Large intestine (tissue), 3 donors: ENCODE results near the gene MYOCD. TPM values are rescaled to one million over a fixed set of nuclear protein-coding genes. Genes with fewer than 3 reads are reported as not detected.

Experiments used
- DNase-seq, 2 donors: peaks; one replicate each; pipeline versions ENCODE4 v3.0.0 to v3.0.0-alpha.2; 2013
- H3K27ac ChIP-seq: one replicate; pipeline ENCODE4 v1.5.1; 2013; ENCODE audit warnings: low read length
- H3K27me3 ChIP-seq: 2 replicates; pipeline ENCODE4 v1.6.1; 2013; ENCODE audit warnings: low read length; ENCODE audit not compliant: control insufficient read depth, insufficient read depth
- H3K36me3 ChIP-seq: 2 replicates; pipeline ENCODE4 v1.6.1; 2013; ENCODE audit warnings: low read length; ENCODE audit not compliant: control insufficient read depth, insufficient read depth
- H3K4me1 ChIP-seq: one replicate; pipeline ENCODE4 v1.6.1; 2013; ENCODE audit warnings: low read length; ENCODE audit not compliant: control insufficient read depth, insufficient read depth
- H3K4me3 ChIP-seq: one replicate; pipeline ENCODE4 v1.5.1; 2013; ENCODE audit warnings: low read length
- H3K9me3 ChIP-seq: one replicate; pipeline ENCODE4 v1.6.1; 2013; ENCODE audit warnings: mild to moderate bottlenecking, low read depth, low read length, moderate library complexity; ENCODE audit not compliant: control insufficient read depth
- WGBS: methylation state at CpG from one replicate; pipeline ENCODE4 v1.1.5; 2013; ENCODE audit warnings: low lambda C conversion rate; ENCODE audit not compliant: insufficient coverage; 5-methylcytosine and 5-hydroxymethylcytosine counted together
- polyA plus RNA-seq: library from polyadenylated mRNA; unstranded; fragments of 120-200 nt; gene quantifications from one replicate; pipeline ENCODE4 v1.2.1, GENCODE V29; 2013

The MYOCD gene
- polyA plus RNA-seq, 1 donor = 12.2 TPM

DNA sequence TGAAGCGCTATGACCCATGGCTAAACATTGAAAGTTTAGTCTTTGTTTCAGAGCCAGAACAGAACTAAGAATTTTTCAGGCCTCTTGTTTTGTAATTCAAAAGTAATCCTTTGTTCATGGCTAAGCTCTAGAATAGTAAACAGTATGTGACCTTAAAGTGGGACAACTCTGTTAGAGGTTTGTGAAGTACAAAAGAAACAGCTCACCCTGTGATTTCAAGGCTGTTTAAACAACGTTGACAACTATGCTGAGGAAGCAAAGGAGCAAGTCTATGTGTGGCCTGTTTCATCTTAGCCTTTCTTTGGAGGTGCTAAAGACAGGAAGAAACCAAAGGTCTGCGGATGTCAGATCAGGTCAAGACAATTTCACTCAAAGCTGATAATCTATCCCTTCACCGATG lies 40.4 kb downstream of the MYOCD start:
- Histone ChIP-seq H3K27me3 (no peaks in the 10 kb centered on the region), H3K4me3 (no peak overlapping the region), H3K4me1 (no peaks in the 10 kb centered on the region), H3K36me3 (no peaks in the 10 kb centered on the region), H3K27ac (no peak overlapping the region), H3K9me3 (no peaks in the 10 kb centered on the region)
- DNase-seq = no peak
- no CpG with 5 or more reads among the region's 4 CpGs for WGBS

DNA sequence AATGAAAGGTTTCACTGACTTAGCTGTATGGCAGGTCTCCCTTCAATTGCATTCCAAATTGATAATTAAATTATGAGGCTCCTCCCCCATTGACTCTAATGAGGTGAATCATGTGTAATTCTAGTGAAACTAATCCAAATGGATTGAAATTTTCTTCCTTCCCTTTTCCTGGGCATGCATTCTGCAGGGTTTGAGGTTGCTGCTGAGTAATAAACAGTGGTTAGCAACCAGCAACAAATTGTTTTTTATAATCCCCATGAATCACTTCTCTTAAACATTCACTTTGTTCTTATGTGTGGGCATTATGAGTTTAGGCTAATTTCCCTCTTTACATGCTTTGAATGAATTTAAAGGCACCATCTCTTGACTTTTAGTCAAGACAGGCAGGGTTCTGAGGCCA lies 43.4 kb downstream of the MYOCD start:
- H3K4me1 ChIP-seq = no peaks in the 10 kb centered on the region
- no peaks in the 10 kb centered on the region for H3K9me3 ChIP-seq
- H3K36me3 ChIP-seq = no peaks in the 10 kb centered on the region
- no peak overlapping the region for H3K4me3 ChIP-seq
- no peaks in the 10 kb centered on the region for H3K27me3 ChIP-seq
- DNase-seq = no peak
- H3K27ac ChIP-seq = no peak overlapping the region

DNA sequence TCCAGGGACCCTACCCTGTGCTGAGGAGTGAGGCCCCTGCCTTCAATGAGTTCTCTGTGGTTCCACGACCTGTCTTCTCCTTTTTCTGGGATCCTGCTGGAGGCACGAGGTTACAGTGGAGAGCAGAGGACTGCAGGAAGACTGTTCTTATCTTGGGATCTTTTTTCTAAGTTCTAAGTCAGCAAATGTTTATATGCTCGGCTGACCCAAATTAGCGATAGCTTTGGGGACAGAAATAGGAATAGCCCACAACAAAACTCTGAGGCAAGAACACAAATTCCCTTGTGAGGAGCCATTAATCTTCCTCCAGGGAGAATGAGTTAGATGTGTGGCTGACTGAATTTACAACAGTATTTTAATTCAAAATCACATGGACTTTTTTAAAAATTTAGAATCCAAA lies 46.7 kb downstream of the MYOCD start:
- H3K36me3 ChIP-seq = no peaks in the 10 kb centered on the region

DNA sequence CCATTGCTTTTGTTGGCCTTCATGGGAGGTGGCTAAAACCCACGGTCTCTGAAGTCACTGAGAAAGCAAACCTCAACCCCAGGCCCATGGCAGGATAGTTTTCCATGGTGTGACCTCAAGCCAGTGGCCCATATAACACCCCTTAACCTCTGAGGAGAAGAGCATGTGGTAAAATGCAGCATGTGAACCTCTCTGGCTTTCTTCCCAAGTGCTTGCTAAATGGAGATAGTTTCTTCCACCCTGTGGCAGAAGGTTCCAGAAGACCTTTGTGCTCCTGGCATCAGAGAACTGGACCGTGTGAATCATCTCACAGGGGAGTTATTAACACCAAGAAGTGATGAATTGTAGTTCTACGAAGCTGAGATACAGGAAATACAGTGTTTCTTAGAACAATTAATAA lies 47.3 kb downstream of the MYOCD start:
- Histone ChIP-seq H3K36me3 (no peaks in the 10 kb centered on the region), H3K27ac (no peak overlapping the region), H3K4me1 (no peaks in the 10 kb centered on the region), H3K9me3 (no peaks in the 10 kb centered on the region), H3K27me3 (no peaks in the 10 kb centered on the region), H3K4me3 (no peak overlapping the region)
- DNase-seq = no peak
- WGBS = no CpG with 5 or more reads among the region's 3 CpGs

More for the DNA sequence above, 46.7 kb downstream of the MYOCD start:
- WGBS = no CpG with 5 or more reads among the region's 4 CpGs
- Histone ChIP-seq H3K9me3 (no peaks in the 10 kb centered on the region), H3K27ac (no peak overlapping the region), H3K4me3 (no peak overlapping the region), H3K4me1 (no peaks in the 10 kb centered on the region), H3K27me3 (no peaks in the 10 kb centered on the region)
- DNase-seq = no peak

DNA sequence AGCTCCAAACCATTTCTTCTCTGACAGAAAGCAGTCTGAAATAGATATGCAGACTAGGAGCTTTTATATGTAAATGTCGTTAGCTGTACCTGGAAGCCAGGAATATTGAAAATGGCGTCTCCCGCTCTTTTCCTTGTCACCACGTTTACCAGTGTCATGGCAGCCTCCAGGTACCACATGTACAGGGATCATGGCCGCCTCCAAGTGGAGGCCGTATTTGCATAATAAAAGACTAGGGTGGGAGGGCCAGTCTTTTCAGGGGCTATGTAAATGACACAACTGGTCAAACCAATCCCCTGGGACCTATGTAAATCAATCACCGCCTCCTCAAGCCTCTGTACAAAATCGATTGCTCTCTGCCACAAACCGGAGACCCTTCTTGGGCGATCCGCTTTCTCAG lies 54.3 kb downstream of the MYOCD start:
- no peak overlapping the region for H3K4me3 ChIP-seq
- H3K9me3 ChIP-seq = no peaks in the 10 kb centered on the region
- no peaks in the 10 kb centered on the region for H3K27me3 ChIP-seq
- H3K4me1 ChIP-seq = peaks cover 5% of the 10 kb centered on the region
- 100% methylated on average over 5 of the region's 11 CpGs for WGBS
- no peaks in the 10 kb centered on the region for H3K36me3 ChIP-seq
- H3K27ac ChIP-seq = no peak overlapping the region
- DNase-seq = no peak

DNA sequence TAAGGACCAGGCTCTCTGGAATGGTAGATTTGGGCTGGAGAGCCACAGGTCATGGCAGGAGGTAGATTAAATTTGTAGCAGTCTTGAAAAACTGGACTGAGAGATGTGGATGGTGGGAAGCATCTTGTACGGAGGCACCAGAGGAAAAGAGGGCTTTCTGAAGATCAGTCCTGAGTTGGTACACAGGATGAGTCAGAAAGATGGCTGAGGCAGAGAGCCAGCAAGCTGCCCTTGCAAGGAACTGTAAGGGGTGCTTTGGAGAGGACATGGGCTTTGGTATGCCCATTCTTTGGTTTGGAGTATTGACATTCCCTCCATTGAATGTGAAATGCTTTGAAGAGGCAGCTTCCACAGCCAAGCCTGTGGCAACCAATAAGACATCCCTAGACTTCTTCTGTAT lies 55.9 kb downstream of the MYOCD start:
- Histone ChIP-seq H3K27ac (no peak overlapping the region), H3K4me1 (peaks cover 5% of the 10 kb centered on the region), H3K27me3 (no peaks in the 10 kb centered on the region), H3K4me3 (no peak overlapping the region), H3K9me3 (no peaks in the 10 kb centered on the region), H3K36me3 (no peaks in the 10 kb centered on the region)
- DNase-seq = no peak
- no CpG with 5 or more reads among the region's 1 CpG for WGBS

DNA sequence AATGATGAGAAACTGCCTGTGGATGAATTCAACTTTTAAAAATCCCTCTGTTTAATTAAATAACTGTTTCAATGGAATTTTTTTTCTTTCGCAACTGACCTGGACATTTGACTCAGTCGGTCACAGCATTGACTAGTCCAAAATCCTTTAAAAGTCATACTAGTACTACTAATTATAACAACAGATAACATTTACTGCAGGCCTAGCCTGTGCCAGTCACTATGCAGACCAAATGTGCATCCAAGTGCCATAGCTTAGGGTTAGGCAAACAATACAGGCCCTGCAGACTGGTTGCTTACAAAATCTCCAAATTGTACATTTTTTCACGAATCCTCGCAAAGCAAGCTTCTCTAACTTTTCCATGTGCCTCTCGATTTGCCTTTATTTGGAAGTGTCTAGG lies 56.6 kb downstream of the MYOCD start:
- H3K4me3 ChIP-seq = no peak overlapping the region
- H3K27me3 ChIP-seq = no peaks in the 10 kb centered on the region
- no peaks in the 10 kb centered on the region for H3K9me3 ChIP-seq
- H3K4me1 ChIP-seq = peaks cover 5% of the 10 kb centered on the region
- no peaks in the 10 kb centered on the region for H3K36me3 ChIP-seq
- H3K27ac ChIP-seq = no peak overlapping the region
- WGBS = no CpG with 5 or more reads among the region's 5 CpGs
- no peak for DNase-seq

DNA sequence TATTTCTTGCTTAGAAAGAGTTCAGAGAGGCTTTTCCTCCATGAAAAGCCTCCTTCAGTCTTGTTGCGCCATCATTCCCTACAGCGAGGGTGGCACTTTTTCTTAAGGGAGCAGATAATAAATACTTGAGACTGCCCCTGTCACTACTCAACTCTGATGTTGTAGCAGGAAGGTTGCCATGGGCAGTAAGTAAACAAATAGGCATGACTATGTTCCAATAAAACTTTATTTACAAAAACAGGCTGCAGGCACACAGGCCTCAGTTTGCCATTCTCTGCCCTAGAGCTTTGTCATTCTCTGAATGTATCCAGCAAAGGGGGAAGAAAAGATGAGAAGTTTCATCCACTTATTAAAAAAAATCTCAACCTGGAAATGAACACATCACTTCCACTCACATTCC lies 60.4 kb downstream of the MYOCD start:
- Histone ChIP-seq H3K36me3 (no peaks in the 10 kb centered on the region), H3K27me3 (no peaks in the 10 kb centered on the region), H3K4me1 (peaks cover 14% of the 10 kb centered on the region), H3K4me3 (no peak overlapping the region), H3K27ac (no peak overlapping the region), H3K9me3 (no peaks in the 10 kb centered on the region)
- DNase-seq = no peak
- WGBS = no CpG with 5 or more reads among the region's 2 CpGs

DNA sequence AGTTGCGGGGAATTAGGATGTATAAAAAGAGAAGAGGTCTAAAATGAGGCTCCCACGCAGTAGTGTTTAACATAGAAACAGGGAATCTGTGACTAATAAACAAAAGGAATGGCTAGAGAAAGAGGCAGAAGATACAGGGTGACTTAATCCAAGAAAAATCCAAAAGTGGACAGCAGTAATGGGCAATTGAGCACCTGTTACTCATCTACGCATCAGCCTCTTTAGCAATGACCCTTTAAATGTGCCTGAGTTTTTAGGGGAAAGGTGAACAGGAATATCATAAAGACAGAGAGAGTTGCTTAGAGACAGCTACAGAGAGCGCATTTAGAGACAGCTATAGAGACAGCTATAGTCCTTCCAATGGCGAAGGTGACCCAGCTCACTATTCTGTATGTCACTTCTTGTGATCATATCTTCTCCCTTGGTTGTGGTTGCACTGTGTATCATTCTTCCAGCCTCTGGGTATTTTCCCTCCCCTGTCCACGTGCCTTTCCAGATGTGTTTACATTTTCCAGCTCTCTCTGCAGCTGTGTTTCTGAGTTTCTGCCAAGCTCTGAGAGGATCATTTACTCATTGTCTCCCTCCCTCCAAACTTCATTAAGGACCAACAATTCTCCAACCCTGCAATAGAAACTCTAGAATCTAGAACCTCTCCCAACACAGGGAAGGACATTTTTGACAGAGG lies 61.5 kb downstream of the MYOCD start:
- Histone ChIP-seq H3K9me3 (no peaks in the 10 kb centered on the region), H3K36me3 (no peaks in the 10 kb centered on the region), H3K27me3 (no peaks in the 10 kb centered on the region), H3K4me3 (no peak overlapping the region), H3K4me1 (peaks cover 22% of the 10 kb centered on the region), H3K27ac (no peak overlapping the region)
- 80% methylated on average over 6 of the region's 6 CpGs for WGBS
- DNase-seq = peak in 1 of 2 donors; percentile 56

DNA sequence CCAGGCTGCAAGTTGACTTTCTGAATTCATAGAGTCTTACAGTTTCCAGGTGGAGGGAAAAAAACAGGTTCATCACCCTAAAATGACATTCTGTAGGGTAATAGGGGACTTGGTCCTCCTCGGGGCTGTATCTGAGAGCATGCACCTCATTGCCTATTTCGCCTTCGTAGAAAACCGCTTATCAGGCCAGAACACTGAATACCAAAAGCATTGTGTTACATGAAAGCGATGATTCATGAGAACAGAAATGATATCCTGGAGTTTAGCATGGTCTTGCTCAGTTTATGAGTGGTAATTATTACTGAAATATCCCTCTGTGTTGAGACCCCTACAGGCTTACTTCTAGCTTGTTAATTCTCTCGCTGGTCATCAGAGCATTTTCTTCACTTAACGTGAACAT lies 62.2 kb downstream of the MYOCD start:
- Histone ChIP-seq H3K4me3 (no peak overlapping the region), H3K36me3 (no peaks in the 10 kb centered on the region), H3K4me1 (peaks cover 25% of the 10 kb centered on the region), H3K27me3 (no peaks in the 10 kb centered on the region), H3K9me3 (no peaks in the 10 kb centered on the region), H3K27ac (no peak overlapping the region)
- no CpG with 5 or more reads among the region's 7 CpGs for WGBS
- DNase-seq = no peak

DNA sequence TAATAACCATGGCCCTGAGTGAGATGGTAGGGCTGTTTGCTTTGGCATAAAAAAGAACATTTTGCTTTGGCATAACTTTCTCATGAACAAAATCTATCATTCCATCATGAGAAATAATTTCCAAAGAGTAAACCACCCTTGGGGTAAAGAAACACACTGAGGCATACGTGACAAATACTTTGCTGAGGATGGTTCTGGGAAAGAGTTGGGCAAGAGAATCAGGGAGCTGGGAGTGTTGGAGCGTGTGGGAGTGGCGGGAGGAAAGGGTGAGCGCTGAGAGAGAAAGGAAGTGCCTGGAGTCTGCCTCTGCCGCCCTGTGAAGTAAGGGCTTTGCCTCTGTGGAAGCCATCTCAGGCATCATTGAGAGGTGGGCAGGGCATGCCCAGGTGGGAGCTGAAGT lies 63.4 kb downstream of the MYOCD start:
- no peak for DNase-seq
- no peaks in the 10 kb centered on the region for H3K36me3 ChIP-seq
- no peaks in the 10 kb centered on the region for H3K9me3 ChIP-seq
- H3K4me3 ChIP-seq = no peak overlapping the region
- H3K27me3 ChIP-seq = no peaks in the 10 kb centered on the region
- H3K4me1 ChIP-seq = peaks cover 24% of the 10 kb centered on the region
- H3K27ac ChIP-seq = no peak overlapping the region
- 100% methylated on average over 1 of the region's 5 CpGs for WGBS
